Calu3 (cell line): ENCODE data around the gene AP4M1. TPM values are rescaled to one million over a fixed set of nuclear protein-coding genes. Genes with fewer than 3 reads are reported as not detected.
A peak's percentile ranks its signal among the peaks of the same experiment; 100 is the strongest.

ENCODE experiments used
- Bru-seq: library from RNA; stranded (reverse); fragments of 400-500 nt; gene quantifications from one replicate; lab custom pipeline; 2021; lab: Mats Ljungman, UMichigan
- BruChase-seq, 2 experiments: library from RNA; stranded (reverse); fragments of 400-500 nt; gene quantifications; one replicate each; lab custom pipeline; 2021; lab: Mats Ljungman, UMichigan
- BruUV-seq: library from RNA; stranded (reverse); fragments of 400-500 nt; replicated peaks from 2 replicates; lab custom pipeline; 2021; lab: Mats Ljungman, UMichigan
- CTCF ChIA-PET: fragments of 300-600 bp; sonication (Branson Sonifier 250); formaldehyde crosslinking; loops from one replicate; lab custom pipeline; 2022; ENCODE audit warnings: antibody characterized with exemption; lab: Charles Lee
- DNase-seq: peaks from one replicate; pipeline ENCODE4 v3.0.0; 2022
- H3K27ac Mint-ChIP-seq: one replicate; pipeline ENCODE4 v1.8.0; 2022; ENCODE audit warnings: mixed read lengths; ENCODE audit not compliant: unreplicated experiment
- H3K27me3 Mint-ChIP-seq: one replicate; pipeline ENCODE4 v1.8.0; 2022; ENCODE audit warnings: mixed read lengths; ENCODE audit not compliant: unreplicated experiment
- H3K36me3 Mint-ChIP-seq: one replicate; pipeline ENCODE4 v1.8.0; 2022; ENCODE audit warnings: mild to moderate bottlenecking, moderate library complexity, mixed read lengths; ENCODE audit not compliant: insufficient read depth, unreplicated experiment
- H3K4me1 Mint-ChIP-seq: one replicate; pipeline ENCODE4 v1.8.0; 2022; ENCODE audit warnings: mild to moderate bottlenecking, low read depth, mixed read lengths; ENCODE audit not compliant: unreplicated experiment
- H3K4me3 Mint-ChIP-seq: one replicate; pipeline ENCODE4 v1.8.0; 2022; ENCODE audit warnings: mild to moderate bottlenecking, low read depth, moderate library complexity, mixed read lengths; ENCODE audit not compliant: unreplicated experiment
- H3K9me3 Mint-ChIP-seq: one replicate; pipeline ENCODE4 v1.8.0; 2022; ENCODE audit warnings: low read depth, mixed read lengths; ENCODE audit not compliant: unreplicated experiment
- CTCF ChIP-seq: fragments of 200-600 bp; IDR thresholded peaks from one replicate; pipeline ENCODE4 v1.8.0; 2022; ENCODE audit warnings: antibody characterized with exemption; ENCODE audit not compliant: unreplicated experiment
- intact Hi-C: fragments of 100-400 bp; cut with micrococcal nuclease; formaldehyde crosslinking; loops from one replicate; pipeline ENCODE4 v1.10.0; 2022; ENCODE audit not compliant: unreplicated experiment
- long read RNA-seq: library from polyadenylated mRNA; stranded (forward); transcript quantifications from one replicate; pipeline ENCODE4 v2.0.0, GENCODE V29; 2022
- total RNA-seq: library from RNA; stranded (reverse); gene quantifications from 2 replicates; pipeline ENCODE4 v1.2.3, GENCODE V29; 2022

AP4M1 gene
- total RNA-seq (12.1 and 13.9 TPM in 2 replicates), Bru-seq, nascent RNA (percentile 40 among the genes with signal in this experiment), BruChase-seq, experiment 1, labeled RNA remaining after a 6-hour chase (percentile 54 among the genes with signal in this experiment), BruChase-seq, experiment 2, labeled RNA remaining after a 2-hour chase (percentile 53 among the genes with signal in this experiment)
- long read RNA-seq, transcript AP4M1-201 (15 exons, 1,817 nt), result major isoform, 10 of 29 reads
- long read RNA-seq, partial matches to known transcripts, result 3 of 29 reads
- long read RNA-seq, other reads (novel, unspliced or antisense), result 15 of 29 reads

- Mint-ChIP-seq H3K27ac (peak within 1 kb of the TSS; percentile 93), H3K4me3 (peak within 1 kb of the TSS; percentile 90), H3K4me1 (peaks cover 14% of the 10 kb centered on the region), H3K36me3 (peaks cover 72% of the 10 kb centered on the region), H3K27me3 (no peaks in the 10 kb centered on the region), H3K9me3 (no peaks in the 10 kb centered on the region)
- BruUV-seq, result TSS peak; percentile 50
- intact Hi-C loops, result no loop called here
- peak; percentile 97 for DNase-seq
- TF ChIP-seq CTCF, result no peak
- CTCF ChIA-PET, result interaction anchor here (0.7 kb wide), 1 partner anchor 40 kb away, joined by 3 read pairs; no protein-coding TSS in a partner anchor
Measured at GRCh38 chr7:100101016-100101862, at the start of gene AP4M1, which contains the start of gene MCM7. Gene AP4M1 (plus strand): TSS chr7:100101643. CDS start chr7:100101715, 72 bp downstream. Gene MCM7 (minus strand): TSS chr7:100101397. CDS start chr7:100101294, 103 bp downstream.

- no peak overlapping the region for H3K27ac Mint-ChIP-seq
- CTCF ChIA-PET, result interaction anchor here (0.6 to 1.6 kb wide), 4 partner anchors 8 to 422 kb away, joined by 3 to 14 read pairs (median 3); no protein-coding TSS in a partner anchor
- peaks cover 7% of the 10 kb centered on the region for H3K4me1 Mint-ChIP-seq
- H3K9me3 Mint-ChIP-seq, result no peaks in the 10 kb centered on the region
- no peaks in the 10 kb centered on the region for H3K27me3 Mint-ChIP-seq
- no TSS peak for BruUV-seq
- no peak overlapping the region for H3K4me3 Mint-ChIP-seq
- DNase-seq, result peak; percentile 40
- intact Hi-C loops, result loop anchor here (1.0 to 5.0 kb wide), 2 partner anchors 59 to 141 kb away; no protein-coding TSS in a partner anchor
- H3K36me3 Mint-ChIP-seq, result peaks cover 15% of the 10 kb centered on the region
- TF ChIP-seq CTCF, result no peak
Measured at GRCh38 chr7:100053215-100053614, 48.2 kb upstream of the AP4M1 start.

- H3K9me3 Mint-ChIP-seq, result no peaks in the 10 kb centered on the region
- no peak for DNase-seq
- H3K4me3 Mint-ChIP-seq, result no peak overlapping the region
- H3K27ac Mint-ChIP-seq, result no peak overlapping the region
- BruUV-seq, result no TSS peak
- CTCF ChIA-PET, result no interaction called here
- peaks cover 27% of the 10 kb centered on the region for H3K36me3 Mint-ChIP-seq
- no peak for TF ChIP-seq CTCF
- no peaks in the 10 kb centered on the region for H3K27me3 Mint-ChIP-seq
- intact Hi-C loops, result no loop called here
- no peaks in the 10 kb centered on the region for H3K4me1 Mint-ChIP-seq
Measured at GRCh38 chr7:100057006-100057405, 44.4 kb upstream of the AP4M1 start.

- TF ChIP-seq CTCF, result no peak
- H3K9me3 Mint-ChIP-seq, result no peaks in the 10 kb centered on the region
- no peak for DNase-seq
- intact Hi-C loops, result no loop called here
- no peak overlapping the region for H3K27ac Mint-ChIP-seq
- CTCF ChIA-PET, result no interaction called here
- H3K36me3 Mint-ChIP-seq, result peaks cover 27% of the 10 kb centered on the region
- BruUV-seq, result no TSS peak
- no peaks in the 10 kb centered on the region for H3K27me3 Mint-ChIP-seq
- H3K4me3 Mint-ChIP-seq, result no peak overlapping the region
- no peaks in the 10 kb centered on the region for H3K4me1 Mint-ChIP-seq
Measured at GRCh38 chr7:100059251-100059739, 42.1 kb upstream of the AP4M1 start.
